SK-N-SH (cell line): ENCODE data around the gene WWOX.

Source experiments
- EP300 ChIP-seq, 2 experiments: IDR thresholded peaks; 2 replicates each; pipeline versions ENCODE4 v1.4.0 to v1.6.1; 2012; ENCODE audit warnings: borderline replicate concordance in 1 of 2, low read depth in 1 of 2, low read length in 1 of 2
- GABPA ChIP-seq: IDR thresholded peaks from 2 replicates; pipeline ENCODE4 v1.4.0; 2012; ENCODE audit warnings: low read depth, mild to moderate bottlenecking
- MAX ChIP-seq: IDR thresholded peaks from 2 replicates; pipeline ENCODE4 v1.4.0; 2012; ENCODE audit warnings: low read depth
- RCOR1 ChIP-seq: fragments of 150-350 bp; IDR thresholded peaks from 2 replicates; pipeline ENCODE4 v1.6.1; 2017; ENCODE audit warnings: antibody characterized with exemption, low read length
- RFX5 ChIP-seq: IDR thresholded peaks from 2 replicates; pipeline ENCODE4 v1.6.1; 2012; ENCODE audit warnings: mild to moderate bottlenecking, improper control_type of control experiment, low read length
- SIN3A ChIP-seq: IDR thresholded peaks from 2 replicates; pipeline ENCODE4 v1.6.1; 2012; ENCODE audit warnings: low read depth, mild to moderate bottlenecking, low read length, moderate library complexity, borderline replicate concordance
- TAF1 ChIP-seq: IDR thresholded peaks from 2 replicates; pipeline ENCODE4 v1.6.1; 2012; ENCODE audit warnings: low read depth, mild to moderate bottlenecking, low read length, moderate library complexity, borderline replicate concordance
- USF1 ChIP-seq: IDR thresholded peaks from 2 replicates; pipeline ENCODE4 v1.4.0; 2012; ENCODE audit warnings: low read depth, borderline replicate concordance
- ZBTB33 ChIP-seq: IDR thresholded peaks from 2 replicates; pipeline ENCODE4 v1.4.0; 2012; ENCODE audit warnings: low read depth, borderline replicate concordance

GRCh38 chr16:78957317-78958100, 858.1 kb downstream of the WWOX start:
- no peak for TF ChIP-seq RFX5
- TF ChIP-seq GABPA, result no peak
- TF ChIP-seq SIN3A, result no peak
- TF ChIP-seq ZBTB33, result no peak
- TF ChIP-seq TAF1, result no peak
- no peak for TF ChIP-seq MAX
- no peak for TF ChIP-seq RCOR1
- no peak for TF ChIP-seq EP300 (IDR thresholded peaks at IDR 0.05; ENCODE audit: borderline replicate concordance in 1 of 2, low read depth in 1 of 2, low read length in 1 of 2)
- no peak for TF ChIP-seq USF1
